Endothelial cell of umbilical vein (primary cell): ENCODE measurements around the gene SH3GL1. TPM values are rescaled to one million over a fixed set of nuclear protein-coding genes. Genes with fewer than 3 reads are reported as not detected.

Source experiments
- BruUV-seq: library from RNA; stranded (reverse); fragments of 400-500 nt; replicated peaks from 2 replicates; lab custom pipeline; 2021; lab: Mats Ljungman, UMichigan
- CTCF ChIA-PET: fragments of 300-600, 350-600 bp; sonication (Branson Sonifier 250); formaldehyde crosslinking; loops from one replicate; lab custom pipeline; 2021; ENCODE audit warnings: antibody characterized with exemption, inconsistent platforms; lab: Charles Lee
- POLR2A ChIA-PET: fragments of 300-600, 350-600 bp; sonication (Branson Sonifier 250); formaldehyde crosslinking; loops from one replicate; lab custom pipeline; 2021; ENCODE audit warnings: antibody characterized with exemption, inconsistent platforms; lab: Charles Lee
- DNase-seq: peaks from one replicate; pipeline ENCODE4 v3.0.0-alpha.2; 2011; ENCODE audit warnings: low read depth, low spot score
- FAIRE-seq: peaks from 2 replicates; lab custom pipeline; 2011; peaks lifted over from hg19 to GRCh38; lab: Jason Lieb, UNC
- H2AFZ ChIP-seq: 2 replicates; pipeline ENCODE4 v1.6.0; 2012; ENCODE audit warnings: low read depth, low read length, control low read depth, inconsistent platforms
- H3K27ac ChIP-seq: 2 replicates; pipeline ENCODE4 v1.5.1; 2011; ENCODE audit warnings: low read depth, mild to moderate bottlenecking, control low read depth, low read length, moderate library complexity; ENCODE audit not compliant: insufficient read depth
- H3K27me3 ChIP-seq, 2 experiments: 2 replicates each; pipeline versions ENCODE4 v1.6.0 to v1.6.1; 2011; ENCODE audit warnings: low read length in 2 of 2, mixed read lengths in 1 of 2; ENCODE audit not compliant: control insufficient read depth in 2 of 2, insufficient read depth in 2 of 2
- H3K36me3 ChIP-seq, 2 experiments: 2 replicates in 1 of 2; 3 replicates in 1 of 2; pipeline ENCODE4 v1.5.1; 2011; ENCODE audit warnings: low read length in 2 of 2, mild to moderate bottlenecking in 1 of 2, moderate library complexity in 1 of 2; ENCODE audit not compliant: control insufficient read depth in 2 of 2, insufficient read depth in 2 of 2; ENCODE audit errors: extremely low read depth in 1 of 2
- H3K4me1 ChIP-seq: 3 replicates; pipeline ENCODE4 v1.5.1; 2011; ENCODE audit warnings: mild to moderate bottlenecking, low read length; ENCODE audit not compliant: control insufficient read depth, insufficient read depth; ENCODE audit errors: extremely low read depth
- H3K4me2 ChIP-seq: 2 replicates; pipeline ENCODE4 v1.6.1; 2011; ENCODE audit warnings: low read length, control low read depth, mixed read lengths; ENCODE audit not compliant: insufficient read depth
- H3K4me3 ChIP-seq, 3 experiments: fragments of 200-600 bp in 1 of 3; sonication (generic), shearing (Covaris generic) in 1 of 3; replicated peaks in 1 of 3; 2 replicates each; pipeline ENCODE4 v1.5.1; 2011 to 2016; ENCODE audit warnings: control low read depth in 3 of 3, low read length in 3 of 3, mild to moderate bottlenecking in 2 of 3, inconsistent platforms in 1 of 3, low read depth in 1 of 3, moderate library complexity in 1 of 3; ENCODE audit not compliant: insufficient read depth in 1 of 3
- H3K79me2 ChIP-seq: 2 replicates; pipeline ENCODE4 v1.6.0; 2012; ENCODE audit warnings: low read length, inconsistent platforms; ENCODE audit not compliant: control insufficient read depth, insufficient read depth
- H3K9ac ChIP-seq: replicated peaks from 2 replicates; pipeline ENCODE3; 2011; ENCODE audit warnings: low read length, control low read depth; ENCODE audit not compliant: insufficient read depth; ENCODE audit errors: extremely low read depth
- H3K9me1 ChIP-seq: replicated peaks from 3 replicates; pipeline ENCODE4 v1.6.0; 2011; ENCODE audit warnings: mild to moderate bottlenecking, low read length; ENCODE audit not compliant: control insufficient read depth, insufficient read depth; ENCODE audit errors: extremely low read depth
- H3K9me3 ChIP-seq: replicated peaks from 2 replicates; pipeline ENCODE4 v1.5.1; 2012; ENCODE audit warnings: low read length, inconsistent platforms; ENCODE audit not compliant: control insufficient read depth, insufficient read depth
- H4K20me1 ChIP-seq: replicated peaks from 2 replicates; pipeline ENCODE3; 2011; ENCODE audit warnings: mild to moderate bottlenecking, low read length; ENCODE audit not compliant: control insufficient read depth, insufficient read depth; ENCODE audit errors: extremely low read depth
- EZH2 ChIP-seq: IDR thresholded peaks from 2 replicates; pipeline ENCODE4 v1.6.1; 2012; ENCODE audit warnings: borderline replicate concordance, low read depth, mild to moderate bottlenecking, moderate library complexity, low read length, inconsistent platforms; ENCODE audit not compliant: severe bottlenecking
- FOS ChIP-seq: IDR thresholded peaks from 2 replicates; pipeline ENCODE4 v1.6.1; 2011; ENCODE audit warnings: mild to moderate bottlenecking, low read length, moderate library complexity, borderline replicate concordance; ENCODE audit not compliant: insufficient read depth
- GATA2 ChIP-seq: IDR thresholded peaks from 2 replicates; pipeline ENCODE4 v1.7.0; 2011; ENCODE audit warnings: low read depth, mild to moderate bottlenecking, moderate library complexity, mixed read lengths, low read length; ENCODE audit not compliant: insufficient read length, insufficient read depth
- JUN ChIP-seq: IDR thresholded peaks from 2 replicates; pipeline ENCODE4 v1.6.1; 2011; ENCODE audit warnings: borderline replicate concordance, low read depth; ENCODE audit not compliant: insufficient read length, insufficient read depth
- MYC ChIP-seq: IDR thresholded peaks from one replicate; pipeline ENCODE4 v1.6.1; 2011; ENCODE audit warnings: mild to moderate bottlenecking, low read depth, low read length
- POLR2A ChIP-seq: IDR thresholded peaks from 2 replicates; pipeline ENCODE4 v1.6.1; 2012; ENCODE audit warnings: low read depth, mild to moderate bottlenecking, control low read depth, low read length
- POLR2AphosphoS5 ChIP-seq: IDR thresholded peaks from 2 replicates; pipeline ENCODE4 v1.6.1; 2012; ENCODE audit warnings: low read depth, mild to moderate bottlenecking, control low read depth, low read length, moderate library complexity; ENCODE audit not compliant: insufficient read depth
- dilution Hi-C: fragments of 300-500 bp; cut with MboI; formaldehyde crosslinking; loops from one replicate; pipeline ENCODE4 v1.15.0; 2019; ENCODE audit warnings: low sequenced_read_pairs; ENCODE audit not compliant: extremely low pct_ligation_motif_present
- intact Hi-C: fragments of 100-400 bp; cut with micrococcal nuclease; formaldehyde crosslinking; loops from one replicate; pipeline ENCODE4 v1.10.0; 2022
- polyA plus RNA-seq, 4 experiments: library from polyadenylated mRNA; depleted of rRNA in 3 of 4; stranded (reverse) in 3 of 4; unstranded in 1 of 4; fragments of >200 nt; gene quantifications; 2 replicates each; pipeline versions ENCODE4 v1.2.1 to v1.2.3, GENCODE V29; 2011 to 2012; ENCODE audit warnings: missing spikeins in 1 of 4
- total RNA-seq: library from RNA; stranded (reverse); gene quantifications from 2 replicates; pipeline ENCODE4 v1.2.3, GENCODE V29; 2021
- TF ChIP-seq, protein P1 (sequence below), 2 donors: IDR thresholded peaks; 1 replicate in 1 of 2; 2 replicates in 1 of 2; pipeline ENCODE4 v1.5.1; 2011; ENCODE audit warnings: low read length in 2 of 2, mild to moderate bottlenecking in 2 of 2, moderate library complexity in 2 of 2, control low read depth in 1 of 2, inconsistent platforms in 1 of 2, low read depth in 1 of 2; ENCODE audit not compliant: insufficient read depth in 1 of 2; ENCODE audit errors: extremely low read depth in 1 of 2
- TF ChIP-seq, protein P2 (sequence below): IDR thresholded peaks from 2 replicates; pipeline ENCODE4 v1.6.1; 2011; ENCODE audit not compliant: insufficient read depth, insufficient read length

The SH3GL1 gene
- total and polyA plus RNA-seq, 2 donors (not counting 3 experiments of a cell fraction or from before 2014, with no cell fraction given): 143 to 145 TPM

DNA sequence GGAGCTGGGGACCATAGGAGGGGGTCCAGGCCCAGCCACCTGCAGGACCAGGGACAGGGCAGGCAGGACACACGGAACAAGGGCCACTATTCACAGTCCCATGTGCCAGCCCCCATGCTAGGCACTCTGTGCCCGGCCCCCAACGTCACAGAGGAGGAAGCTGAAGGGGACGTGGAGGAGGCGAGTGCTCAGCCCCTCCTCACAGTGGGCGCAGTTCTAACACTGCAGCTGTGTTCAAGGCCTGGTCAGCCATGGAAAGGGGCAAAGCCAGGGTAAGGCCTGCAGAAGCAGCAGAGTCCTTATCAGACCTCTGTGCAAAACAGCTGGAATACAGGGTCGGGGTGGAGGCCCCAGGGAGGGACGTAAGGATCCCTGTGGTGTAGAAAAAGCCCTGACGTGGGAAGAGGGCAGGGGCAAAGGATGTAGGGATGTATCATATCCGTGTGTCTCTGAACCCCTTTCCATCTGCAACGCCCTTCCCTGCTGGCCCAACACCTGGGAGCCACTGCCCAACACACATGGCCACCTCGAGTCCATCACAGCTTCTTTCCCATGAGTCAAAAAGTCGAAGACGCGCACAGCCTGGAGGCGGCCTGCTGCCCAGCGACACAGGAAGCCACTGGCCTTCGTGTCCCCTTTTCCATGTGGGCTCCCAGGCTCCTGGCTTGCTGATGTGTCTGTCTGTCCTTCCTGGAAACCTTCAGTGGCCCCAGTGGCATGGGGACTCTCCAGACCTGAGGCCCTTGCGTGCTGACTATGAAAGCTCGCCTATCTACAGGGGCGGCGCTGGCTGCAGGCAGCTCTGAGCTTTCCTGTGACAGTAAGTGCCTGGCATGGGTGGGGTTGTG, 28.0 kb downstream of the SH3GL1 start:
- H3K9me1 ChIP-seq: no peaks in the 10 kb centered on the region
- peaks cover 57% of the 10 kb centered on the region for H3K4me1 ChIP-seq
- no peak overlapping the region for H3K27ac ChIP-seq
- TF ChIP-seq EZH2 (no peak), MYC (no peak), GATA2 (no peak), JUN (no peak), POLR2A (no peak), FOS (no peak), POLR2AphosphoS5 (no peak)
- TF ChIP-seq, protein P1, sequence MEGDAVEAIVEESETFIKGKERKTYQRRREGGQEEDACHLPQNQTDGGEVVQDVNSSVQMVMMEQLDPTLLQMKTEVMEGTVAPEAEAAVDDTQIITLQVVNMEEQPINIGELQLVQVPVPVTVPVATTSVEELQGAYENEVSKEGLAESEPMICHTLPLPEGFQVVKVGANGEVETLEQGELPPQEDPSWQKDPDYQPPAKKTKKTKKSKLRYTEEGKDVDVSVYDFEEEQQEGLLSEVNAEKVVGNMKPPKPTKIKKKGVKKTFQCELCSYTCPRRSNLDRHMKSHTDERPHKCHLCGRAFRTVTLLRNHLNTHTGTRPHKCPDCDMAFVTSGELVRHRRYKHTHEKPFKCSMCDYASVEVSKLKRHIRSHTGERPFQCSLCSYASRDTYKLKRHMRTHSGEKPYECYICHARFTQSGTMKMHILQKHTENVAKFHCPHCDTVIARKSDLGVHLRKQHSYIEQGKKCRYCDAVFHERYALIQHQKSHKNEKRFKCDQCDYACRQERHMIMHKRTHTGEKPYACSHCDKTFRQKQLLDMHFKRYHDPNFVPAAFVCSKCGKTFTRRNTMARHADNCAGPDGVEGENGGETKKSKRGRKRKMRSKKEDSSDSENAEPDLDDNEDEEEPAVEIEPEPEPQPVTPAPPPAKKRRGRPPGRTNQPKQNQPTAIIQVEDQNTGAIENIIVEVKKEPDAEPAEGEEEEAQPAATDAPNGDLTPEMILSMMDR (IDR thresholded peaks at IDR 0.05; ENCODE audit: extremely low read depth in 1 of 2, insufficient read depth in 1 of 2, low read depth in 1 of 2, low read length in 2 of 2): no peak
- TF ChIP-seq, protein P2, sequence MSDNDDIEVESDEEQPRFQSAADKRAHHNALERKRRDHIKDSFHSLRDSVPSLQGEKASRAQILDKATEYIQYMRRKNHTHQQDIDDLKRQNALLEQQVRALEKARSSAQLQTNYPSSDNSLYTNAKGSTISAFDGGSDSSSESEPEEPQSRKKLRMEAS: no peak
- H3K9me3 ChIP-seq: no peaks in the 10 kb centered on the region
- no peak overlapping the region for H3K4me3 ChIP-seq
- no TSS peak for BruUV-seq
- DNase-seq (no peak), FAIRE-seq (no peak)
- peaks cover 0 to 10% of the 10 kb centered on the region in 2 experiments for H3K36me3 ChIP-seq
- no peak overlapping the region for H3K9ac ChIP-seq
- ChIA-PET POLR2A (no interaction called here), CTCF (interaction anchor here (1.0 to 2.4 kb wide), 2 partner anchors 27 to 28 kb away, joined by 4 to 8 read pairs; partner anchors contain the start of gene SH3GL1)
- H3K27me3 ChIP-seq: no peaks in the 10 kb centered on the region
- intact Hi-C loops: no loop called here
- H3K79me2 ChIP-seq: peaks cover 96% of the 10 kb centered on the region
- H3K4me2 ChIP-seq: no peak overlapping the region
- no peak overlapping the region for H2AFZ ChIP-seq
- H4K20me1 ChIP-seq: no peaks in the 10 kb centered on the region
- dilution Hi-C loops: no loop called here
